ENCODE data around the gene HOXB7. TPM values are rescaled to one million over a fixed set of nuclear protein-coding genes. Genes with fewer than 3 reads are reported as not detected.

HOXB7 gene
- total and polyA plus RNA-seq, 10 of the 15 experiments (the other 5 are each of a cell fraction or from before 2014, with no cell fraction given) = 2.8 to 7.4 (median 4.2) TPM

DNA sequence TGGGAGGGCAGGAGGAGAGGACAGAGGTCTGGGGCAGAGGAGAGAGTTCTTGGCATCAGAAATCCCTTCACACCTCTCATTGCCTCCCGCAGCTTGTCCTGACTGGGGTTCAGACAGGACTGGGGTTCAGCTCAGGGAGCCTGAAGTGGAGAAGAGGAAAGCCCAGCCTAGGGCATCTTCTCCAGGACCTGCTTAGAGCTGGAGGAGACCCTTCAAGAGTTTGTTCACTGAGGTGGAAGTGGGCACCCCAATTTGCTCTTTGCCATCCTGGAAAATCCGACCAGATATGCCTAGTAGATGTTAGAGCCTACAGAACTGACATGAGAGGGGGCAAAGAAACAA is 22.8 kb downstream of the HOXB7 start:
- no peak overlapping the region for H3K4me3 ChIP-seq
- BruUV-seq (replicated peaks) = no TSS peak
- ChIA-PET CTCF (interaction anchor here (0.8 to 3.3 kb wide), 19 partner anchors 13 to 617 kb away, joined by 3 to 22 read pairs (median 4); partner anchors contain the start of gene CDK5RAP3), POLR2A (interaction anchor here (0.6 to 1.1 kb wide), 4 partner anchors 87 to 504 kb away, joined by 3 to 7 read pairs (median 4); no protein-coding TSS in a partner anchor), SMC1A (ENCODE audit: uncharacterized antibody, unreplicated experiment) (interaction anchor here (0.6 to 3.0 kb wide), 13 partner anchors 11 to 754 kb away, joined by 3 to 23 read pairs (median 5); no protein-coding TSS in a partner anchor), RAD21 (ENCODE audit: unreplicated experiment) (interaction anchor here (0.8 to 2.6 kb wide), 11 partner anchors 30 to 508 kb away, joined by 3 to 13 read pairs (median 5); no protein-coding TSS in a partner anchor)
- ATAC-seq (no peak), DNase-seq (ENCODE audit: low read depth, low spot score) (no peak), FAIRE-seq (no peak)
- H3K4me2 ChIP-seq (ENCODE audit: control insufficient read depth, insufficient read depth) = no peak overlapping the region
- no peak overlapping the region for H3K27ac ChIP-seq (ENCODE audit: control insufficient read depth, insufficient read depth)
- H3K9ac ChIP-seq (ENCODE audit: control insufficient read depth, insufficient read depth, low read length) = no peak overlapping the region
- H3K4me1 ChIP-seq (ENCODE audit: control insufficient read depth, insufficient read depth, low read length) = no peaks in the 10 kb centered on the region
- intact Hi-C loops (cut with micrococcal nuclease; ENCODE audit: unreplicated experiment) (no loop called here), in situ Hi-C loops (cut with MboI) (no loop called here)
- no peak for TF ChIP-seq POU2F2 (IDR thresholded peaks at IDR 0.05; ENCODE audit: borderline replicate concordance, low read depth, low read length)
- peaks cover 0 to 8% of the 10 kb centered on the region in 2 experiments; a peak in 3 of 4 replicates for H3K27me3 ChIP-seq (replicated peaks in 1 of 2; ENCODE audit: control insufficient read depth in 2 of 2, insufficient read depth in 2 of 2, low read length in 1 of 2)
- H3K79me2 ChIP-seq (ENCODE audit: control insufficient read depth, insufficient read depth, low read length) = no peaks in the 10 kb centered on the region
- WGBS (ENCODE audit: insufficient coverage, insufficient replicate concordance, low lambda C conversion rate, missing lambda C conversion rate) = 0% methylated on average over 2 of the region's 2 CpGs
- H4K20me1 ChIP-seq (ENCODE audit: control insufficient read depth, insufficient read depth) = no peaks in the 10 kb centered on the region
- H3K36me3 ChIP-seq (ENCODE audit: control insufficient read depth in 2 of 2, insufficient read depth in 2 of 2, low read length in 1 of 2) = no peaks in the 10 kb centered on the region
- no peak overlapping the region for H2AFZ ChIP-seq (ENCODE audit: control insufficient read depth, low read depth, low read length)
- no peaks in the 10 kb centered on the region for H3K9me3 ChIP-seq (replicated peaks; ENCODE audit: control insufficient read depth, insufficient read depth, low read length)

DNA sequence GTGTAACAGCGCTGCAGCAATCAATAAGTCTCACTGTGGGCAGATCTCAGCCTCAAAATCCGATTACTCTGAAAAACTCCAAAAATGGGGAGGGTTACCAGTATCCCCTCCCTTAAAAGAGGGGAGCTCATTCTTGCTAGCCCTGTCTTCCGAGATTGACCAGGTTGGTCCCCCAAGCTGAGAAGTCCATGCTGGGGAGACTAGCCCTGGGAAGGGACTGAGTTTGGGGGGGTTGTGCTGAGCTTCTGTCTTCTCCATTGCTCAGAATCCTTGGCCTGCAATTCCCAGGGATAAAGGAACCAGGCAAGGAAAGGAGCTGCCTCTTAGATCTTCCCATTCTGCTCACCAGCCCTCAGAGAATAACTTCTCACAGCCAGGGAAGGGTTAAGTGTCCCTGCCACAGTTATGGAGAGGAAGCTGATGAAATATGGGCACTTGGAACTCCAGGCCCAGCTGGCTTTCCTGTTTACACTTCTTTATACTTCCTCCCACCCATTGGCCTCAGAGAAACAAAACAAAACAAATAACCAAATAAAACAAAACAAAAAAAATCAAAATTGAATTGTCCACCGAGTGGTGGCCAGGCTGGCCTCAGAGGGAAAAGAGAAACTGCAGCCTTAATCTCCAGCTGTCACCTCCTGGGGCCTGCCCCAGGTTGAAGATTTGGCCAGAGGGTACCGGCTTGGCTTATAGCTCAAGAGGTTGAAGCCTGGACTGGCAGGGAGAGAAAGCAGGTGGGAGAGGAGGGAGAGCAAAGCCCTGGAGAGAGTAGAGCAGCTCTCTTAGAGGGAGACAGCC is 23.3 kb downstream of the HOXB7 start:
- no peak overlapping the region for H3K4me3 ChIP-seq
- no peaks in the 10 kb centered on the region for H3K9me3 ChIP-seq (replicated peaks; ENCODE audit: control insufficient read depth, insufficient read depth, low read length)
- SMC1A ChIA-PET (ENCODE audit: uncharacterized antibody, unreplicated experiment) = interaction anchor here (0.5 to 3.0 kb wide), 14 partner anchors 12 to 501 kb away, joined by 3 to 23 read pairs (median 4); no protein-coding TSS in a partner anchor
- BruUV-seq (replicated peaks) = no TSS peak
- FAIRE-seq (no peak), ATAC-seq (no peak), DNase-seq (ENCODE audit: low read depth, low spot score) (no peak)
- POLR2A ChIA-PET = interaction anchor here (0.6 to 1.1 kb wide), 3 partner anchors 86 to 475 kb away, joined by 3 to 4 read pairs (median 3); no protein-coding TSS in a partner anchor
- intact Hi-C loops (cut with micrococcal nuclease; ENCODE audit: unreplicated experiment) (no loop called here), in situ Hi-C loops (cut with MboI) (no loop called here)
- no peaks in the 10 kb centered on the region for H3K36me3 ChIP-seq (ENCODE audit: control insufficient read depth in 2 of 2, insufficient read depth in 2 of 2, low read length in 1 of 2)
- RAD21 ChIA-PET (ENCODE audit: unreplicated experiment) = interaction anchor here (0.8 to 2.6 kb wide), 10 partner anchors 31 to 372 kb away, joined by 3 to 13 read pairs (median 6); no protein-coding TSS in a partner anchor
- H3K27ac ChIP-seq (ENCODE audit: control insufficient read depth, insufficient read depth) = no peak overlapping the region
- no peak overlapping the region for H2AFZ ChIP-seq (ENCODE audit: control insufficient read depth, low read depth, low read length)
- H3K9ac ChIP-seq (ENCODE audit: control insufficient read depth, insufficient read depth, low read length) = no peak overlapping the region
- H4K20me1 ChIP-seq (ENCODE audit: control insufficient read depth, insufficient read depth) = no peaks in the 10 kb centered on the region
- CTCF ChIA-PET = interaction anchor here (0.8 to 3.3 kb wide), 17 partner anchors 13 to 617 kb away, joined by 3 to 22 read pairs (median 4); partner anchors contain the start of gene CDK5RAP3
- H3K4me2 ChIP-seq (ENCODE audit: control insufficient read depth, insufficient read depth) = no peak overlapping the region
- peaks cover 0 to 4% of the 10 kb centered on the region in 2 experiments; a peak in 2 of 4 replicates for H3K27me3 ChIP-seq (replicated peaks in 1 of 2; ENCODE audit: control insufficient read depth in 2 of 2, insufficient read depth in 2 of 2, low read length in 1 of 2)
- WGBS (ENCODE audit: insufficient coverage, insufficient replicate concordance, low lambda C conversion rate, missing lambda C conversion rate) = 53% methylated on average over 5 of the region's 5 CpGs
- no peaks in the 10 kb centered on the region for H3K79me2 ChIP-seq (ENCODE audit: control insufficient read depth, insufficient read depth, low read length)
- peaks cover 2% of the 10 kb centered on the region for H3K4me1 ChIP-seq (ENCODE audit: control insufficient read depth, insufficient read depth, low read length)
- TF ChIP-seq HDAC2 (IDR thresholded peaks at IDR 0.05) (no peak), BACH1 (IDR thresholded peaks at IDR 0.05; ENCODE audit: borderline replicate concordance) (no peak), MEF2A (IDR thresholded peaks at IDR 0.05; ENCODE audit: insufficient read depth, low read depth, low read length) (no peak), CBX3 (IDR thresholded peaks at IDR 0.05; ENCODE audit: borderline replicate concordance, low read depth) (no peak), RCOR1 (conservative IDR thresholded peaks at IDR 0.05; ENCODE audit: low read depth, low read length) (no peak), POLR2AphosphoS2 (IDR thresholded peaks at IDR 0.05; ENCODE audit: low read depth, low read length) (no peak)
- TF ChIP-seq, protein P1, sequence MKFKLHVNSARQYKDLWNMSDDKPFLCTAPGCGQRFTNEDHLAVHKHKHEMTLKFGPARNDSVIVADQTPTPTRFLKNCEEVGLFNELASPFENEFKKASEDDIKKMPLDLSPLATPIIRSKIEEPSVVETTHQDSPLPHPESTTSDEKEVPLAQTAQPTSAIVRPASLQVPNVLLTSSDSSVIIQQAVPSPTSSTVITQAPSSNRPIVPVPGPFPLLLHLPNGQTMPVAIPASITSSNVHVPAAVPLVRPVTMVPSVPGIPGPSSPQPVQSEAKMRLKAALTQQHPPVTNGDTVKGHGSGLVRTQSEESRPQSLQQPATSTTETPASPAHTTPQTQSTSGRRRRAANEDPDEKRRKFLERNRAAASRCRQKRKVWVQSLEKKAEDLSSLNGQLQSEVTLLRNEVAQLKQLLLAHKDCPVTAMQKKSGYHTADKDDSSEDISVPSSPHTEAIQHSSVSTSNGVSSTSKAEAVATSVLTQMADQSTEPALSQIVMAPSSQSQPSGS (IDR thresholded peaks at IDR 0.05; ENCODE audit: low read length) = no peak
- TF ChIP-seq, protein P2, sequence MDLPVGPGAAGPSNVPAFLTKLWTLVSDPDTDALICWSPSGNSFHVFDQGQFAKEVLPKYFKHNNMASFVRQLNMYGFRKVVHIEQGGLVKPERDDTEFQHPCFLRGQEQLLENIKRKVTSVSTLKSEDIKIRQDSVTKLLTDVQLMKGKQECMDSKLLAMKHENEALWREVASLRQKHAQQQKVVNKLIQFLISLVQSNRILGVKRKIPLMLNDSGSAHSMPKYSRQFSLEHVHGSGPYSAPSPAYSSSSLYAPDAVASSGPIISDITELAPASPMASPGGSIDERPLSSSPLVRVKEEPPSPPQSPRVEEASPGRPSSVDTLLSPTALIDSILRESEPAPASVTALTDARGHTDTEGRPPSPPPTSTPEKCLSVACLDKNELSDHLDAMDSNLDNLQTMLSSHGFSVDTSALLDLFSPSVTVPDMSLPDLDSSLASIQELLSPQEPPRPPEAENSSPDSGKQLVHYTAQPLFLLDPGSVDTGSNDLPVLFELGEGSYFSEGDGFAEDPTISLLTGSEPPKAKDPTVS (IDR thresholded peaks at IDR 0.05; ENCODE audit: low read depth, low read length) = no peak
- TF ChIP-seq, protein P3, sequence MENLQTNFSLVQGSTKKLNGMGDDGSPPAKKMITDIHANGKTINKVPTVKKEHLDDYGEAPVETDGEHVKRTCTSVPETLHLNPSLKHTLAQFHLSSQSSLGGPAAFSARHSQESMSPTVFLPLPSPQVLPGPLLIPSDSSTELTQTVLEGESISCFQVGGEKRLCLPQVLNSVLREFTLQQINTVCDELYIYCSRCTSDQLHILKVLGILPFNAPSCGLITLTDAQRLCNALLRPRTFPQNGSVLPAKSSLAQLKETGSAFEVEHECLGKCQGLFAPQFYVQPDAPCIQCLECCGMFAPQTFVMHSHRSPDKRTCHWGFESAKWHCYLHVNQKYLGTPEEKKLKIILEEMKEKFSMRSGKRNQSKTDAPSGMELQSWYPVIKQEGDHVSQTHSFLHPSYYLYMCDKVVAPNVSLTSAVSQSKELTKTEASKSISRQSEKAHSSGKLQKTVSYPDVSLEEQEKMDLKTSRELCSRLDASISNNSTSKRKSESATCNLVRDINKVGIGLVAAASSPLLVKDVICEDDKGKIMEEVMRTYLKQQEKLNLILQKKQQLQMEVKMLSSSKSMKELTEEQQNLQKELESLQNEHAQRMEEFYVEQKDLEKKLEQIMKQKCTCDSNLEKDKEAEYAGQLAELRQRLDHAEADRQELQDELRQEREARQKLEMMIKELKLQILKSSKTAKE (IDR thresholded peaks at IDR 0.05; ENCODE audit: low read depth, poor library complexity, severe bottlenecking) = no peak

Data from GM12878 (cell line).